HG03175 (cell line): ENCODE results near the gene ZNF526.

Experiments used
- ATAC-seq: cut with Tn5 transposase; IDR thresholded peaks from one replicate; pipeline ENCODE4 v1.9.1; 2021; ENCODE audit warnings: mild to moderate bottlenecking, moderate library complexity; ENCODE audit not compliant: unreplicated experiment

The ZNF526 gene

GRCh38 chr19:42220751-42221097 is 612 bp downstream of the ZNF526 start:
- ATAC-seq, result no peak

- no peak for ATAC-seq
Observed at GRCh38 chr19:42224940-42225717, 5.0 kb downstream of the ZNF526 start.

GRCh38 chr19:42225718-42226292 is 5.7 kb downstream of the ZNF526 start:
- no peak for ATAC-seq

GRCh38 chr19:42226886-42227285 is 6.8 kb downstream of the ZNF526 start:
- no peak for ATAC-seq

- no peak for ATAC-seq
Observed at GRCh38 chr19:42228641-42229040, 8.5 kb downstream of the ZNF526 start.

GRCh38 chr19:42229301-42229854 is 9.3 kb downstream of the ZNF526 start:
- ATAC-seq, result no peak

- no peak for ATAC-seq
Observed at GRCh38 chr19:42229855-42230351, 9.8 kb downstream of the ZNF526 start.

- ATAC-seq, result no peak
Observed at GRCh38 chr19:42230571-42230970, 10.5 kb downstream of the ZNF526 start.

GRCh38 chr19:42232435-42232834 is 12.3 kb downstream of the ZNF526 start:
- no peak for ATAC-seq

- ATAC-seq, result no peak
Observed at GRCh38 chr19:42233106-42233505, 13.0 kb downstream of the ZNF526 start.

GRCh38 chr19:42233678-42234292 is 13.7 kb downstream of the ZNF526 start:
- no peak for ATAC-seq

GRCh38 chr19:42234364-42234763 is 14.3 kb downstream of the ZNF526 start:
- no peak for ATAC-seq

GRCh38 chr19:42235181-42235580 is 15.1 kb downstream of the ZNF526 start:
- no peak for ATAC-seq

GRCh38 chr19:42239544-42240220 is 19.6 kb downstream of the ZNF526 start:
- no peak for ATAC-seq

GRCh38 chr19:42241279-42241678 is 21.2 kb downstream of the ZNF526 start:
- no peak for ATAC-seq

- peak; percentile 4 for ATAC-seq
Observed at GRCh38 chr19:42242069-42242511, 22.0 kb downstream of the ZNF526 start.

- ATAC-seq, result peak; percentile 66
Observed at GRCh38 chr19:42242512-42243409, 22.6 kb downstream of the ZNF526 start, which contains the start of gene GSK3A. GSK3A (minus strand) TSS chr19:42242602; CDS start chr19:42242465, 137 bp downstream.

GRCh38 chr19:42244347-42245220 is 24.5 kb downstream of the ZNF526 start:
- ATAC-seq, result peak; percentile 39

- no peak for ATAC-seq
Observed at GRCh38 chr19:42245231-42245630, 25.1 kb downstream of the ZNF526 start.
